Measurements from ENCODE around the gene PPP1R7. TPM values are rescaled to one million over a fixed set of nuclear protein-coding genes. Genes with fewer than 3 reads are reported as not detected.
"Not testable (repeated sequence)": the region's sequence is repeated elsewhere in the genome, so short reads cannot be mapped to it uniquely, and the experiment has no call there.

The PPP1R7 gene
- total RNA-seq, 6 donors from 2014 or later: 38.8 to 76.1 (median 57.7) TPM

GRCh38 chr2:241190291-241190981 lies 40.2 kb downstream of the PPP1R7 start:
- ATAC-seq (ENCODE audit: low FRiP score in 2 of 2): peak; percentile 20 to 28
- no peak overlapping the region for H3K27ac ChIP-seq
- no peaks in the 10 kb centered on the region for H3K36me3 ChIP-seq
- H3K4me3 ChIP-seq: no peak overlapping the region
- H3K9me3 ChIP-seq: no peaks in the 10 kb centered on the region
- no peaks in the 10 kb centered on the region for H3K4me1 ChIP-seq
- H3K27me3 ChIP-seq: no peaks in the 10 kb centered on the region
- WGBS, 2 donors: 87 to 93% methylated on average over 9 to 13 of the region's 19 CpGs
- DNase-seq: peak in 1 of 2 donors; percentile 76
- no peak for TF ChIP-seq POLR2A (IDR thresholded peaks at IDR 0.05)
- no peak for TF ChIP-seq EP300 (IDR thresholded peaks at IDR 0.05)
- no peak for TF ChIP-seq POLR2AphosphoS5 (IDR thresholded peaks at IDR 0.05)

GRCh38 chr2:241191081-241191480 lies 40.8 kb downstream of the PPP1R7 start:
- Histone ChIP-seq H3K27me3 (no peaks in the 10 kb centered on the region), H3K4me1 (no peaks in the 10 kb centered on the region), H3K36me3 (no peaks in the 10 kb centered on the region), H3K4me3 (no peak overlapping the region), H3K9me3 (no peaks in the 10 kb centered on the region), H3K27ac (no peak overlapping the region)
- TF ChIP-seq EP300 (IDR thresholded peaks at IDR 0.05) (no peak), POLR2A (IDR thresholded peaks at IDR 0.05) (no peak), POLR2AphosphoS5 (IDR thresholded peaks at IDR 0.05) (no peak)
- DNase-seq: no peak
- no peak for ATAC-seq (ENCODE audit: low FRiP score in 2 of 2)
- 60 to 68% methylated on average over 1 to 13 of the region's 14 CpGs for WGBS, 2 donors

- ATAC-seq (ENCODE audit: low FRiP score in 2 of 2) (no peak), DNase-seq (no peak)
- Histone ChIP-seq H3K4me1 (no peaks in the 10 kb centered on the region), H3K27ac (no peak overlapping the region), H3K9me3 (no peaks in the 10 kb centered on the region), H3K4me3 (no peak overlapping the region), H3K27me3 (no peaks in the 10 kb centered on the region), H3K36me3 (no peaks in the 10 kb centered on the region)
- TF ChIP-seq POLR2A (IDR thresholded peaks at IDR 0.05) (no peak), POLR2AphosphoS5 (IDR thresholded peaks at IDR 0.05) (no peak), EP300 (IDR thresholded peaks at IDR 0.05) (no peak), CTCF (IDR thresholded peaks at IDR 0.05) (no peak)
- WGBS, 2 donors: 84 to 88% methylated on average over 8 of the region's 8 CpGs
Observed at GRCh38 chr2:241193271-241193670, 43.0 kb downstream of the PPP1R7 start.

GRCh38 chr2:241194811-241195210 lies 44.5 kb downstream of the PPP1R7 start:
- Histone ChIP-seq H3K27ac (no peak overlapping the region), H3K4me3 (no peak overlapping the region), H3K27me3 (no peaks in the 10 kb centered on the region), H3K4me1 (no peaks in the 10 kb centered on the region), H3K9me3 (no peaks in the 10 kb centered on the region), H3K36me3 (no peaks in the 10 kb centered on the region)
- WGBS, 2 donors: 76 to 83% methylated on average over 8 to 9 of the region's 9 CpGs
- ATAC-seq (ENCODE audit: low FRiP score in 2 of 2) (no peak), DNase-seq (no peak)
- TF ChIP-seq POLR2A (IDR thresholded peaks at IDR 0.05) (no peak), EP300 (IDR thresholded peaks at IDR 0.05) (no peak), CTCF (IDR thresholded peaks at IDR 0.05) (no peak), POLR2AphosphoS5 (IDR thresholded peaks at IDR 0.05) (no peak)

- Histone ChIP-seq H3K36me3 (no peaks in the 10 kb centered on the region), H3K27me3 (no peaks in the 10 kb centered on the region), H3K4me1 (no peaks in the 10 kb centered on the region), H3K4me3 (no peak overlapping the region), H3K27ac (no peak overlapping the region), H3K9me3 (no peaks in the 10 kb centered on the region)
- TF ChIP-seq POLR2AphosphoS5 (IDR thresholded peaks at IDR 0.05) (no peak), CTCF (IDR thresholded peaks at IDR 0.05) (no peak), EP300 (IDR thresholded peaks at IDR 0.05) (no peak), POLR2A (IDR thresholded peaks at IDR 0.05) (no peak)
- DNase-seq (peak in 1 of 2 donors; percentile 75), ATAC-seq (ENCODE audit: low FRiP score in 2 of 2) (no peak)
- WGBS, 2 donors: 84 to 93% methylated on average over 9 to 15 of the region's 18 CpGs
Observed at GRCh38 chr2:241195506-241196130, 45.4 kb downstream of the PPP1R7 start.

- not testable (repeated sequence) for H3K36me3 ChIP-seq; H3K4me3 ChIP-seq; H3K9me3 ChIP-seq; ATAC-seq (ENCODE audit: low FRiP score in 2 of 2); H3K4me1 ChIP-seq; DNase-seq; H3K27me3 ChIP-seq; H3K27ac ChIP-seq
- WGBS, 2 donors: 96 to 97% methylated on average over 11 to 14 of the region's 14 CpGs
Observed at GRCh38 chr2:241197246-241197645, 47.0 kb downstream of the PPP1R7 start.
